Measurements from ENCODE around the gene PEAK1. TPM values are rescaled to one million over a fixed set of nuclear protein-coding genes. Genes with fewer than 3 reads are reported as not detected.

The PEAK1 gene, protein sequence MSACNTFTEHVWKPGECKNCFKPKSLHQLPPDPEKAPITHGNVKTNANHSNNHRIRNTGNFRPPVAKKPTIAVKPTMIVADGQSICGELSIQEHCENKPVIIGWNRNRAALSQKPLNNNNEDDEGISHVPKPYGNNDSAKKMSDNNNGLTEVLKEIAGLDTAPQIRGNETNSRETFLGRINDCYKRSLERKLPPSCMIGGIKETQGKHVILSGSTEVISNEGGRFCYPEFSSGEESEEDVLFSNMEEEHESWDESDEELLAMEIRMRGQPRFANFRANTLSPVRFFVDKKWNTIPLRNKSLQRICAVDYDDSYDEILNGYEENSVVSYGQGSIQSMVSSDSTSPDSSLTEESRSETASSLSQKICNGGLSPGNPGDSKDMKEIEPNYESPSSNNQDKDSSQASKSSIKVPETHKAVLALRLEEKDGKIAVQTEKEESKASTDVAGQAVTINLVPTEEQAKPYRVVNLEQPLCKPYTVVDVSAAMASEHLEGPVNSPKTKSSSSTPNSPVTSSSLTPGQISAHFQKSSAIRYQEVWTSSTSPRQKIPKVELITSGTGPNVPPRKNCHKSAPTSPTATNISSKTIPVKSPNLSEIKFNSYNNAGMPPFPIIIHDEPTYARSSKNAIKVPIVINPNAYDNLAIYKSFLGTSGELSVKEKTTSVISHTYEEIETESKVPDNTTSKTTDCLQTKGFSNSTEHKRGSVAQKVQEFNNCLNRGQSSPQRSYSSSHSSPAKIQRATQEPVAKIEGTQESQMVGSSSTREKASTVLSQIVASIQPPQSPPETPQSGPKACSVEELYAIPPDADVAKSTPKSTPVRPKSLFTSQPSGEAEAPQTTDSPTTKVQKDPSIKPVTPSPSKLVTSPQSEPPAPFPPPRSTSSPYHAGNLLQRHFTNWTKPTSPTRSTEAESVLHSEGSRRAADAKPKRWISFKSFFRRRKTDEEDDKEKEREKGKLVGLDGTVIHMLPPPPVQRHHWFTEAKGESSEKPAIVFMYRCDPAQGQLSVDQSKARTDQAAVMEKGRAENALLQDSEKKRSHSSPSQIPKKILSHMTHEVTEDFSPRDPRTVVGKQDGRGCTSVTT (N-terminal part only)
- polyA plus RNA-seq (2011; rRNA removed) = 40.7 and 49.1 TPM in 2 replicates
- 70.1 and 89.8 TPM in 2 replicates for polyA minus RNA-seq (2011; rRNA and poly(A)+ RNA removed)

DNA sequence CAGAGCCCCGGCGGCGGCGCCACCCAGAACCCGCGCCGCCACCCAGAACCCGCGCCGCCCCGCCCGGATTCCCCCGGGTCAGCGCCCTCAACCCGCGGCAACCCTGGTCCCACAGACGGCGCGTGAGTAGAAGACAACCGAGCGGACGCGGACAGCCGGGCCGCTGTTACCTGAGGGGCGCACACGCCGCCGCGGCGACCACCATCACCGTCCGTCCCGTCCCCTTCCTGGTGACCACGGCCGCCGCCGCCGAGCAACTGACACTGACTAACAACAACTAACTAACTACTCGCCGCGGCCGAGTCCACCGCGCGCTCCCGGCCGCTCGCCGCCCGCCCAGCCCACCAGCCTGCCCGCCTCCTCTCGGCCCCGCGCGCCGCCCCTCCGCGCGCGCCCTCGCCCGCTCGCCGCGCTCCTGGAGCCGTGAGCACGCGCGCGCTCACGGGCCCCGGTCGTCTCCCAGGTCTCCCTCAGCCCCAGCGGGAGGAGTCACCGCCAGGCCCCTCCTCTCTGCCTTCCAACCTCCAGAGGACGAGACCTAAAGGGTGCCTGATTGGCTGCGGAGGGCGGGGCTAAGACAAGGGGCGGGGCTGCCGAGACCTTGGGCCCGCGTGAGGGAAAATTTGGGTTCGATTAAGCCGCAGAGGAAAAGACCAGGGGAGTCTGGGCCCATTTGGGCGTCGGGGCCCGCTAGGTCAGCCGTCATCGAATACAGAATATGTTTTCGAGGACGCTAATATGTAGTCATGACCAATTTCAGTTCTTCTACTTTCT is at the start of gene PEAK1:
PEAK1 (minus strand) TSS at position 269 of the 774 bp plus-strand sequence. CDS start 238,178 bp downstream, outside the sequence.
- peak within 1 kb of the TSS; percentile 97 for H3K4me3 ChIP-seq (ENCODE audit: low read depth, low read length)
- TF ChIP-seq, protein P1, sequence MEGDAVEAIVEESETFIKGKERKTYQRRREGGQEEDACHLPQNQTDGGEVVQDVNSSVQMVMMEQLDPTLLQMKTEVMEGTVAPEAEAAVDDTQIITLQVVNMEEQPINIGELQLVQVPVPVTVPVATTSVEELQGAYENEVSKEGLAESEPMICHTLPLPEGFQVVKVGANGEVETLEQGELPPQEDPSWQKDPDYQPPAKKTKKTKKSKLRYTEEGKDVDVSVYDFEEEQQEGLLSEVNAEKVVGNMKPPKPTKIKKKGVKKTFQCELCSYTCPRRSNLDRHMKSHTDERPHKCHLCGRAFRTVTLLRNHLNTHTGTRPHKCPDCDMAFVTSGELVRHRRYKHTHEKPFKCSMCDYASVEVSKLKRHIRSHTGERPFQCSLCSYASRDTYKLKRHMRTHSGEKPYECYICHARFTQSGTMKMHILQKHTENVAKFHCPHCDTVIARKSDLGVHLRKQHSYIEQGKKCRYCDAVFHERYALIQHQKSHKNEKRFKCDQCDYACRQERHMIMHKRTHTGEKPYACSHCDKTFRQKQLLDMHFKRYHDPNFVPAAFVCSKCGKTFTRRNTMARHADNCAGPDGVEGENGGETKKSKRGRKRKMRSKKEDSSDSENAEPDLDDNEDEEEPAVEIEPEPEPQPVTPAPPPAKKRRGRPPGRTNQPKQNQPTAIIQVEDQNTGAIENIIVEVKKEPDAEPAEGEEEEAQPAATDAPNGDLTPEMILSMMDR (IDR thresholded peaks at IDR 0.05; ENCODE audit: insufficient read depth, low read depth, low read length) = no peak
- ChIA-PET POLR2A (interaction anchor here (0.6 kb wide), 1 partner anchor 196 kb away, joined by 3 read pairs; no protein-coding TSS in a partner anchor), CTCF (interaction anchor here (1.2 to 2.5 kb wide), 7 partner anchors 13 to 301 kb away, joined by 5 to 14 read pairs (median 6); no protein-coding TSS in a partner anchor)
- H3K36me3 ChIP-seq (ENCODE audit: control insufficient read depth, insufficient read depth, low read length) = no peaks in the 10 kb centered on the region
- no peaks in the 10 kb centered on the region for H3K27me3 ChIP-seq (ENCODE audit: control insufficient read depth, insufficient read depth, low read length)
- DNase-seq (ENCODE audit: low read depth) = peak; percentile 89

DNA sequence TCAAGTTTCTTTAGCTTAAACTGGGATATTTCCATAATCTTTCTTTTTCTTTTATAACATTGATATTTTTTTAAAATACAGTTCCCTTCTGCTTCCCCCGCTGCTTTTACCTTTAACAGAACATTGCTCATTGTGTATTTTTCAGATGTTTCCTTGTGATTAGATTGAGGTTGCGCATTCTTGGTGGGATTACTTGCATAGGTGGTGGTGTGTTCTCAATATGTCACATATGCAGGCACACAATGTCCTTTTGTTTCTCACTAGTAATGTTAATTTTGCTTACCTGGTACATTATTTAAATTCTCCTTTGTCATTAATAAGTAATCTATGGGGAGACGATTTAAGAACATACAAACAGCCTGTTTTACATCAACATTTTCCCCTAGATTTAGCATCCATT is 49.0 kb upstream of the PEAK1 start:
- TF ChIP-seq, protein P1 (IDR thresholded peaks at IDR 0.05; ENCODE audit: insufficient read depth, low read depth, low read length) = no peak
- DNase-seq (ENCODE audit: low read depth) = no peak
- H3K36me3 ChIP-seq (ENCODE audit: control insufficient read depth, insufficient read depth, low read length) = peaks cover 11% of the 10 kb centered on the region
- CTCF ChIA-PET = interaction anchor here (1.1 kb wide), 1 partner anchor 50 kb away, joined by 3 read pairs; no protein-coding TSS in a partner anchor
- no peak overlapping the region for H3K4me3 ChIP-seq (ENCODE audit: low read depth, low read length)
- H3K27me3 ChIP-seq (ENCODE audit: control insufficient read depth, insufficient read depth, low read length) = no peaks in the 10 kb centered on the region
- POLR2A ChIA-PET = no interaction called here

DNA sequence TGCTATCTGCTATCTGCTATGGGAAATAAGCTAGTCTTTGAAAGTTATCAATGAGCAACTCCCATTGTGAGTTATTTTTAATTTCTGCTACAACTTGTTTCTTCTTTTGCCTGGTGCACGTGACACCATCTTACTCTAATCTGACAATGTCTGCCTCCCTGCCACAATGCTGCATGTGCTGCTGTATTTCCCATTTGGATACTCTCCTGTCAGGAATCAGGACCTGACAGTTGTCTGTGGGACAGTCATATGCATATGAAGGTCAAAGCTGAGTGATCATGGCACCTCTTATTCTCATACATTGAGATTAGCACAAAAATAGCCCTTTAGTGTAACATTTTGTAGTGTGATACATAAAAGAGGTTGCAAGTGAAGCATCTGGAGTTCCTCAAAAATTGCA is 46.6 kb upstream of the PEAK1 start:
- no peak for DNase-seq (ENCODE audit: low read depth)
- H3K4me3 ChIP-seq (ENCODE audit: low read depth, low read length) = no peak overlapping the region
- TF ChIP-seq, protein P1 (IDR thresholded peaks at IDR 0.05; ENCODE audit: insufficient read depth, low read depth, low read length) = no peak
- CTCF ChIA-PET = interaction anchor here (0.8 kb wide), 1 partner anchor 347 kb away, joined by 3 read pairs; no protein-coding TSS in a partner anchor
- POLR2A ChIA-PET = no interaction called here
- H3K27me3 ChIP-seq (ENCODE audit: control insufficient read depth, insufficient read depth, low read length) = no peaks in the 10 kb centered on the region
- H3K36me3 ChIP-seq (ENCODE audit: control insufficient read depth, insufficient read depth, low read length) = peaks cover 11% of the 10 kb centered on the region

DNA sequence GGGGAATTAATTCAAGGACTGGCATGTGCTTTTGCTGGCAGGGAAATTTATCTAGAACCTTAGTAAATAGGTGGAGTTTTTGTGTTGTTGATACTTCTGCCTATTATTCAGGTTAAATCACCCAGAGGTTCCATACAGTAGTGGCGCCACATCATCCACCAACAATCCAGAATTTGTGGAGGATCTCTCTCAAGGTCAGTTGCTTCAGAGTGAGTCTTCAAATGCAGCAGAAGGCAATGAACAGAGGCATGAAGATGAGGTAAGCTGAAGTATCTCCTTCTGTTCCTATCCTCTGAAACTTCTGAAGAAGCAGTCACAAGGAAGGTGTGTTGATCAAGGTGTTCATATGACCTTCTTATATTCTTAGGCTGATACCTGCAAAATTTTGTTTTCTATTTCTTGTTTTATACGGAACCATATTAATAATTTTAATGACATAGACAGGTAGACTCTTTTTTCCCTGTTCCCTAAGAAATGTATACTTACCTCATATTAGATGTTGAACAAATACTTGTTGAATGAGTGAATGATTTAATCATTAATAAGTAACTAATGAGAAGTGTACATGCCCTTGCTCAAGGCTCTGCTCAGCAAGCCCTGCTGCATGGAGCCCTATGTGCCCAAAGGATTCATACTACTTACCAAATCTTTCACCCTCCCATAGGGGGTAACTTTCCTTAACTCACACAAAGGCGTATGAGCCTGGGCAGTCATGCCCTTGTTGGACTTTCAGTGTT is 44.4 kb upstream of the PEAK1 start:
- H3K36me3 ChIP-seq (ENCODE audit: control insufficient read depth, insufficient read depth, low read length) = peaks cover 8% of the 10 kb centered on the region
- CTCF ChIA-PET = no interaction called here
- TF ChIP-seq, protein P1 (IDR thresholded peaks at IDR 0.05; ENCODE audit: insufficient read depth, low read depth, low read length) = no peak
- DNase-seq (ENCODE audit: low read depth) = no peak
- POLR2A ChIA-PET = no interaction called here
- H3K27me3 ChIP-seq (ENCODE audit: control insufficient read depth, insufficient read depth, low read length) = no peaks in the 10 kb centered on the region
- H3K4me3 ChIP-seq (ENCODE audit: low read depth, low read length) = no peak overlapping the region
